Stimulated activated CD4-positive, alpha-beta T cell treated with anti-CD3 and anti-CD28 coated beads, Interleukin-2, amount 100 ng/mL, for 4 hours (primary cell): ENCODE data around the gene RBM47.
"Not testable (repeated sequence)": the region's sequence is repeated elsewhere in the genome, so short reads cannot be mapped to it uniquely, and the experiment has no call there.

ENCODE experiments used
- DNase-seq: peaks from one replicate; pipeline ENCODE4 v3.0.0-alpha.2; 2020; ENCODE audit warnings: low read depth

The RBM47 gene

GRCh38 chr4:40406340-40406739 lies 223.3 kb downstream of the RBM47 start:
- DNase-seq: no peak

DNA sequence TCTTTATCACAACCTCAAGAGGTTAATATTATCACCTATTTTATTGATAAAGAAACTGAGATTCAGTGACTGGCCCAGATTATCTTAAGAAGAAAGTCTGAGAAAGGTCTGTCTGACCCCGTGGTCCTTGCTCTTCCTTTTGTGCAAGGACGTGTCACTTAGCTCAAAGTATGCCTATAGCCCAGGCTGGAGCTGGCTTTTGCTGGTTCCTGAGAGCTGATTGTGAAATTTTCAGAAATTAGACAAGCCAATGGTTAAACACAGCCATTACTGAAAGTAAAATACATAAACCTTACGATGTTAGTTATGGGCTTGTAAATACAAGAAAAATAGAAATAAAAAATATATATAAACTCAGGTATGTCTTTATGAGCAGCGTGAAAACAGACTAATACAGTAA lies 224.5 kb downstream of the RBM47 start:
- no peak for DNase-seq

- no peak for DNase-seq
Measured at GRCh38 chr4:40403081-40403480, 226.6 kb downstream of the RBM47 start.

- DNase-seq: no peak
Measured at GRCh38 chr4:40402556-40402955, 227.1 kb downstream of the RBM47 start.

GRCh38 chr4:40401631-40402030 lies 228.0 kb downstream of the RBM47 start:
- no peak for DNase-seq

DNA sequence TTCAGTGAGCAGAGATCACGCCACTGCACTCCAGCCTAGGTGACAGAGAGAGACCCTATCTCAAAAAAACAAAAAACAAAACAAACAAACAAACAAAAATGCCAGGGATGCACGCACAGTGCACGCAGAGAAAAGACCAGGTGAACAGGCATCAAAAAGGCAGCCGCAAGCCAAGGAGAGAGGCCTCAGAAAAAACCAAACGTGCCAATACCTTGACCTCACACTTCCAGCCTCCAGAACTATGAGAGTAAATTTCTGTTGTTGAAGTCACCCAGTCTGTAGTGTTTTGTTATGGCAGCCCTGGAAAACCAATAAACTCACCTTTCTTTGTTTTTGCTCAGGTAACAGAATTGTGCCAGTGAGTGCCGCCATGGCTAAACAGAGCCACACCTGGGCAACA lies 228.6 kb downstream of the RBM47 start:
- no peak for DNase-seq

GRCh38 chr4:40399578-40399977 lies 230.1 kb downstream of the RBM47 start:
- no peak for DNase-seq

- no peak for DNase-seq
Measured at GRCh38 chr4:40395908-40396793, 233.5 kb downstream of the RBM47 start.

DNA sequence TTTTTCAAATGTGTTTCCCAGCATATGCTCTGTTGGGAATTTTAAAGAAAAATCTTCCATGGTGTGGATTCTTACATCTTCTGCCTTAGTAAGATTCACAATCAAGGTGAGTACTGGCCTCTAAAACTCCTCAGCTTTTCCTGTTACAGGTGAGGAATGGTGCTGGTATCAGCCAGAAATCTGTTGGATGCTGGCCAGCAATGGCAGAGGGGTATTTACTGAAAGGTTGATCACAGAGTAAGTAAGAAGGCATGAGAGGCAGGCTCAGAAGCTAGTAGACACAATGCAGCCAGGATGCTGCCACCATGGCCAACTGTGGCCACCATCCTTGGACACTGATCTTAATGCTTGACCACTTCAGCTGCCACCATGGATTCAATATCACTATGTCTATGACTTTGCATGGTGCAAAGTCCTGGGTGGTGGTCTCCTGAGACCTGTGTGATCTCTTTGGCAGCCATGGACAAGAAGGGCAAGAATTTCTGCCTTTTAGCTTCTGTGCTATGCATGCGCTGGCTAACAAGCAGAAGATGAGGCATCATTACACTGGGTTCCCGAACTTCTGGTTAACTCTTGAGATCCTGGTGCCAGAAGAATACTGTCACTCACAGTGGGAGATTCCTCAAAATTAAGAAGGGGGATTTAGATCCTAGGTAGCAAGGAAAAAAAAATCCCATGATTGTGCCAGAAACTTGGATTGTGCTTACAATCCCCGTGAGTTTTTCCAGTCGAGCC lies 234.3 kb downstream of the RBM47 start:
- no peak for DNase-seq

DNA sequence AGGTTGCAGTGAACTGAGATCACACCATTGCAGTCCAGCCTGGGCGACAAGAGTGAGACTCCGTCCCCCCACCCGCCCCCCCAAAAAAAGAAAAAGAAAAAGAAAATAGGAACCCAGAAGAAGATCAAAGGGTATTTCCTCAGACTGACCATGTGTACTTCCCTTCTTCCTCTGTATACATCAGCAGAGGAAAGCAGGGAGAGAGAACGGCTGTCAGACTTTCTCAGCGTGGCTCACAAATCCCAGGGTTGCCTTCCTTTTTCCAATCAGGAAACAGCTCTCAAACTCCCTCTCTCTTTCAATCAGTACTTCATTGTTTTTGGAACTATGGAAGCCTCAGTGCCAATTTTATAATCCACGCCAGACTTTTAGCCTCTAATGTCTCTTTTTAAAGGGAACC lies 235.4 kb downstream of the RBM47 start:
- DNase-seq: no peak

DNA sequence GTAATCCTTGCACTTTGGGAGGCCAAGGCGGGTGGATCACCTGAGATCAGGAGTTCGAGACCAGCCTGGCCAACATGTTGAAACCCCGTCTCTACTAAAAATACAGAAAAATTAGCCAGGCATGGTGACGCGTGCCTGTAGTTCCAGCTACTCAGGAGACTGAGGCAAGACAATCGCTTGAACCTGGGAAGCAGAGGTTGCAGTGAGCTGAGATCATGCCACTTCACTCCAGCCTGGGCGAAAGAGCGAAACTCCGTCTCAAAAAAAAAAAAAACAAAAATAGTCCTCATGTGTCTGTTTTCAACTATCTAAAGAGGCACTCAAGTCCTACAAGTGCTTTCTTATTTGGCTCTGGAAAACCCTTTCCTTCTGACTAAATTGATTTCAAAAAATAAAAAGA lies 237.4 kb downstream of the RBM47 start:
- not testable (repeated sequence) for DNase-seq

DNA sequence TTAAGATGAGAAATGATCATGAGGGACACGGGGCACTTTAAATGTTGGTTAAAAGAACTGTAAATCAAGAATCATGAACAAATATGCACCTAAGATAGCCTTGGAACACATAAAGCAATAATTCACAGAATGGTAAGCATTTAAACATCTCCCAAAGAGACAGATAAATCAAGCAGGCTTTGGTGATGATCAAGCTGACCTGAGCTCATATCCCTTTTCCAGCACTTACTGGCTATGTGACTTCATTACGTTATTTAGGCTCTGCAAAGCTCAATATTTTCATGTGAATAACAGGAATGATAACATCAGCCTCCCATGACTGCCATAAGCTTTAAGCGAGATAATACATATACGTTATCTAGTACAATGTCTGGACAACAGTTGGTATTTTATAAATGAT lies 239.7 kb downstream of the RBM47 start:
- DNase-seq: no peak

- DNase-seq: no peak
Measured at GRCh38 chr4:40388239-40388638, 241.4 kb downstream of the RBM47 start.

DNA sequence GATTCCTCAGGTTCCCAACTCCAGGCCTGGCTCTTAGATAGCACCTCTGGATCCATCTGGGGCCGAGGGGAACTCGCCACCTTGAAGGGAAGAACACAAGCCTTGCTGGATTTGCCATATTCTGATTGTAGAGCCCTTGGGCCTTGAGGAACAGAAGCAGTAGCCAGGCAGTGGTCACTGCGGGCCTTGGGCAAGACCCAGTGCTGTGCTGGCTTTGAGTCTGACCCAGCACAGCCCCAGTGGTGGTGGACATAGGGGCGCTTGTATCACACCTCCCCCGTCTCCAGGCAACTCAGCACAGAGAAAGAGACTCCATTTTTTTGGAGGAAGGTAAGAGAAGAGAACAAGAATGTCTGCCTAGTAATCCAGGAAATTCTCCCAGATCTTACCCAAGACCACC lies 249.0 kb downstream of the RBM47 start:
- no peak for DNase-seq

GRCh38 chr4:40379248-40379647 lies 250.4 kb downstream of the RBM47 start:
- no peak for DNase-seq

- DNase-seq: no peak
Measured at GRCh38 chr4:40378619-40379018, 251.0 kb downstream of the RBM47 start.

DNA sequence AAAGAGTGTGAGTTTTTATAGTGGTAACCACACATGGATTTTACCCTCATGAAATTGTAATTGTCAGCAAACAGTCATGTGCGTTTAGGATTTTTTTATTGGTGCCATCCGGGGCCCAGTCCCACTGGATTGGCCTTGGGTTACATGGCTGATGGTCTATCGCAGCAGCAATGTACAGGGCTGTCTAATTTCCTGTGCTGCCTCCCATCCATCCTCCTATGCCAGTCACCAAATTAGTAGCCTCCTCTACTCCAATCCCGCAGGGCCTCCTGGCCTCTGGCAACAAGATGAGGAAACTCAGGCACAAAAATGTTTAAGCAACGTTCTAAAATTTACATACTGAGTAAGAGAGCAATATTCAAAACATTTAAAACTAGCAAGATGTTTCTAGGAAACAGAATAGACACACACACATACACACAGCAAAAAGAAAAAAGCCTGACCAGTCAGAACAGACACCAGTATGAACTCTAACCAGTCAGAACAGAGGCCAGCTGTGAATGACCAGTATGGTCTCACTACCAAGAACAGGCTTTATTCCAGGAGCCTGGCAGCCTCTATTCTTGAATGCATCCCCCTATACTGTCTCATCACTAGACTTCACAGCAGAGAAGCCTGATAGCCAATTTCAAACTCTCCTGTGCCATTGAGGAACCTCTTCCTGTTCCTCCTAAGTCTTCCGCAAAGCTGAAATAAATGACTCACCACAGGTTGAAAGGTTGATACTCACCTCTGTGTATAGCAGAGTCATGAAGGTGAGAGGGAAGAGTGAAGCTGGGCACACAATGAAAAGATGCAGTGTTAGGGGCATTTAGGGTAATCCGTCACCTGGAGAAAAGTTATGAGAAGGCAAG lies 251.9 kb downstream of the RBM47 start:
- no peak for DNase-seq

DNA sequence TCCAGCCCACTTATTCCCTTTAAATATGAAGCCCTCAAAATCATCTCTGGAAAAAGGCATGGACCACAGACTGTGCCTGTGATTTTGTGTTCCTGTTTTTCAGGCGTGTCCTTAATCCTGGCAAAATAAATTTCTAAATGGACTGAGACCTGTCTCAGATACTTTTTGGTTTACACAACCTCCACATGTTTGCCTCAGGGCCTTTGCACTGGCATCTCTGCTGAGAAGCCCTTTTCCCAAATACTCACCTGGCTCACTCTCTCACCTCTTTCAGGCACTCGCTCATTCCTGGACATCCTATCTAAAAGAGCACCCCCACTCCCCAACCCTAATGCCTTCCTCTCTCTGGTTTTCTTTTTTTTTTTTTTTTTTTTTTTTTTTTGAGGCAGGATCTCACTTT lies 254.0 kb downstream of the RBM47 start:
- DNase-seq: no peak

DNA sequence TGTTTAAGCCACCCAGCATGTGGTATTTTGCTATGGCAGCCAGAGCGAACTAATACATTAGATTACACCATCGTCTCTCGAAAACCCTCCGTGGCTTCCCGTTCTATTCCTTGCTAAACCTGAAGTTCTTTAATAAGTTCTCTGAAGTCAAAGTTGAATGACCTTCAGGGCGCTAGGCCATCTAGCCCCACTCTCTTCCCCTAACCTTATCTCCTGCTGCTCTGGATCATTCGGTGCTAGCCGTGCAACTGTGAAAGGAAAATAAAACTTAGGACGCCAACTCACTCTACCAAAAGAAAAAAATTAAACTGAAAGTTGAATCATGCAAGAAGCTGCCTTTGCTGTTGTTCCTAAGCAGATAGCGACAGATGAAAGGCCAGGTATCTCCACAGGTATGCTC lies 254.6 kb downstream of the RBM47 start:
- DNase-seq: no peak

DNA sequence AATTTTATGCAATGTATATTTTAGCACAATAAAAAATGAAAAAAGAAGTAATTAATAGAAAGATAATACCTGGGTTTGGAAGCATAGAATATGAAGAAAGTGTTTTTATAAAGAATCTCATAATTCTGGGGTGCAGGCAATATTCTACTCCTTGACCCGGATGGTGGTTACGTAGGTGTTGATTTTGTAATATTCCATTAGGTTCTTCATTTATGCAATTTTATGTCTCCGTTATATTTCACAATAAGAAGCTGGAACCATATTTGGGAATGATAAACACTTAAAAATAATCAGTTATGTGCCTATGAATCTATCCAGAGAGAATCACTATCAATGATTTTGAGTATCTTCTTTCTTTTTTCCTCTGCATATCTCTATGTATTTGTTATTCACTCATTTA lies 256.0 kb downstream of the RBM47 start:
- no peak for DNase-seq
